T47D (cell line): ENCODE measurements around the gene DZANK1.
"Not testable (repeated sequence)": the region's sequence is repeated elsewhere in the genome, so short reads cannot be mapped to it uniquely, and the experiment has no call there.

Source experiments
- DNase-seq, 2 experiments: peaks; one replicate each; pipeline versions ENCODE4 v3.0.0 to v3.0.0-alpha.2; 2011 to 2012; ENCODE audit warnings: low read depth in 1 of 2, low spot score in 1 of 2
- JUND ChIP-seq: IDR thresholded peaks from 2 replicates; pipeline ENCODE4 v1.6.1; 2012; ENCODE audit warnings: low read depth
- in situ Hi-C: cut with HindIII; loops from 2 replicates; pipeline ENCODE4 v1.10.0; 2016; ENCODE audit warnings: low sequenced_read_pairs, low pct_unique_long_range_greater_than_20kb

Gene DZANK1

DNA sequence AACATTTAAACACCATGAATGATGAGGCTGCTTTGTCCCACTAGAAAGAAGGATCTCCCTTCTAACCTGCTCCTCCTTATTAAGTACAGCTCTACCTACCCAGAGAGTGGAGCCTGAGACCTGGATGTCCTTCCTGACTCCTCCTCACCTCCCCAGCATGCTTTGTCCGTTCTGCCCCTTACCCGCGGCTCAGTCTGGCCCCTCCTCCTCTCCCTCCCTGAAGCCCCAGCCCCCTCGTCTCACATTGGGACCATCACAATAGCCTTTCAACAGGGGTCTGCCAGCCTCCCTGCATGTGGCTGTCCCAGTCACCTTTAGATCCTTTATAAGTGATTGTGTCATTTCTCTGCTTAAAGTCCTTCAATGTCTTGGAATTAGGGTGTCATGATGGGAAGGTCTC, 72.5 kb downstream of the DZANK1 start:
- DNase-seq, result no peak
- in situ Hi-C loops, result no loop called here
- no peak for TF ChIP-seq JUND

DNA sequence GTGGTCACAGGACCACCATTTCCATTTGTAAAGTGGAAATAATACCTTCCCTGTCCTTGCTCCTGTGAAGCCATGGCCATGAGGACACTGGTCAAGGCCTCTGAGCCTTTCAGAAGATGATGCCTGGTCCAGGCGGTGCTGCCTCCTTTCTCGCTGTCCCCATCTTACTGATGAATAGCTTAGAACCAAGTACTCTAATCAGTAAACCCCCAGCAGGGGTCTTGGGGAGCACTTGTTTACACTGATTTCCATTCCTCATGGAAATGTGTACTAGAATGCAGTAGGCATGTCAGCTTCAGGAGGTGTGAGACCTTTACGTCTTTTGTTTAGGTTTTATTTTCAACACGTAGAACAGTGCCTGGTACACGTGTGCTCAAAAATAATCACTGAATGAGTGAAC, 75.1 kb downstream of the DZANK1 start:
- no peak for TF ChIP-seq JUND
- in situ Hi-C loops, result no loop called here
- DNase-seq, result no peak

DNA sequence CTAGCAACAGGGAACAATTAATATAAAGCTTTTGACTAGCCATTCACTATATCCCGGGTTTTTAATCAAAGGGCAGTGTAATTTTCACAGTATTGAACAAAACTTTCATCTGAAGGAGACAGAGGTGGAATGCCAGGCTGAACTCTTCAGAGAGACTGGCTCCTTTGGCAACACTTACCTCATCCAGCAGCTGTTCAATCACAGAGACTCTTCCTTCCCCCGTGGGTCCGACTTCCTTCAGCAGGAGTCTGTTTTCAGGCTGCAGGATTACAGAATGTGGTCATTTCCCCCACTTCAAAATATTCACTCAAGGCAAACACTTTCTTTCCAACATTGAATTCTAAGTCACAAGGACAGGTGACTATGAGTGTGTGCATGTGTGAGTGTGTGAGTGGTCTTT, 76.6 kb downstream of the DZANK1 start:
- in situ Hi-C loops, result no loop called here
- DNase-seq, result no peak
- no peak for TF ChIP-seq JUND

DNA sequence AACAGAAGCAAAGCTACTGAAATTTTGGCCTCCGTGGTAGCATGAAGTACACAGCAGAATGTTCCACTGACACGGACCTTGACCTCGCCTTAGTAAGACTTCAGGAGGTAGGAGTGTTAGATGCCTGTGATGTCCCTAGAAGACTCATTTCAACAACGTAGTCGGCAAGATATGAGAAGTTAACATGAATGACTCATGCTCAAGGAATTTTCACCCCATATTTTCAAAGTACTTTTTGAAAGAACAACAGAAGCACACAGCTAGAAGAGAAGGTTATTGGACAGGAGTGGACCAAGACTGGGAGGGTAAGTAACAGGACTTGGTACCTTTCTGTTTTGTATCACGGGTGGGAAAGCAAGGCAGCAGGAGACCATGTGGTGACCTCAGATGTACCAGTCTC, 78.0 kb downstream of the DZANK1 start:
- in situ Hi-C loops, result no loop called here

DNA sequence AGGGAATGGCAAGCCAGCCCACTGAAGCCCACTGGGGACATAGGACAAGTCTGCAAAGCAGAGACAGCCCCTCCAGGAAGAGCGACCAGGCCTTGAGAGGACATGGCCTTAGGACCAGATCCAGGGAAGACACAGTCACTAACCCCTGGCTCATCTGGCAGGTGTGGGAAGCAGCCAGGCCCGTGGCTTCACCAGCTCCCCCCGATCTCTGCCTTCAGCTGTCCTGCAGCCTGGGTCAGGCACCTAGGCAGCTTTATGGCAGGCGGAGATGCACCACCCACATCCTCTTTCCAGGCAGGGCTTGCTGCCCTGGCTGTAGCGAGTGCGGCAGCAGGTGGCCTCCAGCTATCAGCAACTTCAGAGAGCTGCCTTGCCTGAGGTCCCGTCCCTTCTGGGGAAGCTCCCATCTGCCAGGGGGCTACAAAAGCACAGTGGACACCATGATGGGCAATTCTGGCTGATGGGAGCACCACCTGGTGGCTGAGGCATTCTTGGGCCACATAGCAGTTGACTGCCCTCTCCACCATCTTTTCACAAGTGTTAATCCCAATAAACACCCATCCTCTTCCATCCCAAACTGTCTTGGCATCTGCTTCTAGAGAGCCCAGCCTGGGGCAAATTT, 85.8 kb downstream of the DZANK1 start:
- DNase-seq, result no peak
- in situ Hi-C loops, result no loop called here
- no peak for TF ChIP-seq JUND

More for the DNA sequence above, 78.0 kb downstream of the DZANK1 start:
- DNase-seq, result no peak
- TF ChIP-seq JUND, result no peak

DNA sequence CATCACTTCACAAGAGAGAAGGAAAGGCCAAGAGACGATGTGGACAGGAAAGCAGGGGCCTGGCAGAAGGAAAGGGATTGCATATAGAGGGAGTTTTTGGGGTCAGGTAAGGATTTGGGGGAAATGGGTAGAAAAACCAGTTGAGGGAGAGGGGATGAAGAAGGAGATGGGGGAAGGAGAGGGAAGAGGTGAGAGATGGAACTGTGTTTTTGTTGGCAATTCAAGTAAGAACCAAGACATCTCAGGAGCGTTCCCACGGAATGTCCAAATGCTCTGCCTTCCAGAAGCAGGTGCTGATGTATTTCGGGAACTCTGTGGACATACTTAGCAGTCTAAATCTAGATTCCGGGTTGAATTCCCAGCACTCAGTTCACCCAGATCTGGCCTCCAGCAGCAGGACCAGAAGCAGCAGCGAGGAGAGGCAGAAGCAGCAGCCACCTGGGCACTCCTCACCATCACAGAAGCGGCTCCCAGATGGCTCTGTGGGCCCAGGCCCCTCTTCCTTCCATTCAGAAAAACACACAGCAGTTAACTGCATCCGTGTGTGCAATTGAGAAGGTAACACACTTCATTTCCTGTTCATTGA, 88.8 kb downstream of the DZANK1 start:
- no peak for DNase-seq
- TF ChIP-seq JUND, result no peak
- in situ Hi-C loops, result no loop called here

DNA sequence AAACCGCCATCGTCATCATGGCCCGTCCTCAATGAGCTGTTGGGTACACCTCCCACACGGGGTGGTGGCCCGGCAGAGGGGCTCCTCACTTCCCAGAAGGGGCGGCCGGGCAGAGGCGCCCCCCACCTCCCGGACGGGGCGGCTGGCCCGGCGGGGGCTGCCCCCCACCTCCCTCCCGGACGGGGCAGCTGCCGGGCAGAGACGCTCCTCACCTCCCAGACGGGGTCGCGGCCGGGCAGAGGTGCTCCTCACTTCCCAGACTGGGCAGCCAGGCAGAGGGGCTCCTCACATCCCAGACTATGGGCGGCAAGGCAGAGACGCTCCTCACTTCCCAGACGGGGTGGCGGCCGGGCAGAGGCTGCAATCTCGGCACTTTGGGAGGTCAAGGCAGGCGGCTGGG, 91.3 kb downstream of the DZANK1 start:
- in situ Hi-C loops, DNase-seq: not testable (repeated sequence)

DNA sequence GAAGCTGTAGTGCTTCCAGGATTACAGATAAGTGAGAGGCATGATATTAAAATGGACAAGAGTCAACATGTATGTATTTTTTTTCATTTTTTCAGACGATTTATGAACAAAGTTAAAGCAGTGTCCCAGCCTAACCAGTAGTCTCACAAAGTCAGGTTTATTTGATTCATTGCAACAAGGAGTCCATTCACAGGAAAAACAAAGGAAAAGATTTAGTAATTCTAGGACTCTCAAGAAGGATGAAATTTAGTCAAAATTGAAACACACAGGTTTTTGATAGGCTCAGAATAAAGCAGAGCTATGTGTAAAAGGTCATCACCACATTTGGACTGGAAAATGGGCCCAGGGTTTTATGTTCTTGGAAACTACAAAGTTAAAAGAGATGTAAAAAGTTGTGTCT, 94.5 kb downstream of the DZANK1 start:
- DNase-seq, result no peak
- in situ Hi-C loops, result no loop called here
- no peak for TF ChIP-seq JUND

DNA sequence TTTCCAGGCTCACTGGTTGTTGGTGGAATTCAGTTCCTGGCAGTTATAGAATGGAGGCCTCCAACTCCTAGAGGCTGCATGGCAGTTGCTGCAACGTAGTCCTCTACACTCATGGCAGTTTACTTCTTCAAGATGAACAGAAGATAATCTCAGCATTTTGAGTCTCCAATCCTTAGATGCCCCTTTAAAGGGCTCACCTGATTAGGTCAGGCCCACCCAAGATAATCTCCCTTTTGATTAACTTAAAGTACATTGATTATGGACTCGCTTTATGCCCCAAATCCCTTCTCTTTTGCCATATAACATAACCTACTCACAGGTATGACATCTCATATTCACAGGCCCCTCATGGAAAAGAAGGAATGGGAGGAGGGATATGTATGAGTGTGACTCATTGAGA, 102.1 kb downstream of the DZANK1 start:
- in situ Hi-C loops, result no loop called here
- no peak for TF ChIP-seq JUND
- no peak for DNase-seq

DNA sequence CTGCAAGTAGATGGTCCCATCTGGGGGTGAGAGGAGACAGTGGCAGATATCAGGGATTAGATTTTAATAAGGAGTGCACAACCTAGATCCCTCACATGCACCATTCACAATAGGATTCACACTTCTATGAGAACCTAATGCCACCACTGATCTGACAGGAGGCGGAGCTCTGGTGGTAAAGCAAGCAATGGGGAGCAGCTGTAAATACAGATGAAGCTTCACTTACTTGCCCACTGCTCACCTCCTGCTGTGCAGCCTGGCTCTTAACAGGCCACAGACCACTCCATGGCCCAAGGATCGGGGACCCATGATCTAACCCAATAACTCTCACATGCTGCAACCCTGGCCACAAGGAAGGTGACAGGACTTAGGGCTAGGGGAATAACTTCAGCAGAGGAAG, 103.1 kb downstream of the DZANK1 start:
- in situ Hi-C loops, result no loop called here
- TF ChIP-seq JUND, result no peak
- no peak for DNase-seq

DNA sequence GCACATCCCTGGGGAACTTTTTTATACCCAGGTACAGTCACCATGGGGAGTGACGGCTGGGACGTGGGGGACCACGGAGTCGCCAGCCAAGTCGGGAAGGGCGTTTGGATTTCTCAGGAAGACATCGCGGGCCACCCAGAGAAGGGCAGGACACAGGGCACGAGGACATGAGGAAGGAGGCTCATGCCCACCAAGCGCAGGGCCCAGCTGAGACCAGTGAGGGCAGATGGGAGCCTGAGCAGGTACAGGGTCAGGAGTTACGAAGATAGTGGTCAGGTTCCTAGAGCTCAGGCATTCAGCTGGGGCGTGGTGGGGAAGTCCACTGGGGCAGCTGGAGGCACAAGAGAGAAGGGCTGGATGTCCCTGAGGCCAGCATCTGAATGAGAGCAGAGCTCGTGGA, 103.9 kb downstream of the DZANK1 start:
- in situ Hi-C loops, result no loop called here
- no peak for TF ChIP-seq JUND
- DNase-seq, result no peak

DNA sequence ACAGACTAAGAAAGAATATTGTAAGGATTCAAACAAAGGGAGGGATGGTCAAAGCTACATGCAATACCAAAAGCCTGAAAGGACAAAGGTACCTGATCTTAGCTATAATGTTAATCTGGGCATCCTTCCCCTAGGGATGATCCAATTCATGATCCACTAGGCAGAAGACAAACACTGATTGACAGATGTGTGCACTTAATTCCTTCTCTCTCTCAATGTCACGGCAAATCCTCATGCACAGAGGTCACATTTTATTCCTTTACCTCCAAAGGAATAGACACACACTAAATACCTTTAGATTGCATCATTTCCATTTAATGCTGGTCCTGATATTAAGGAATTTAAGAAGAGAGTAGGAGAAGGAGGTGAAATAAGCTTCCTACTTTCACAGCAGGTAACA, 105.2 kb downstream of the DZANK1 start:
- DNase-seq, result no peak
- in situ Hi-C loops, result no loop called here
- no peak for TF ChIP-seq JUND

DNA sequence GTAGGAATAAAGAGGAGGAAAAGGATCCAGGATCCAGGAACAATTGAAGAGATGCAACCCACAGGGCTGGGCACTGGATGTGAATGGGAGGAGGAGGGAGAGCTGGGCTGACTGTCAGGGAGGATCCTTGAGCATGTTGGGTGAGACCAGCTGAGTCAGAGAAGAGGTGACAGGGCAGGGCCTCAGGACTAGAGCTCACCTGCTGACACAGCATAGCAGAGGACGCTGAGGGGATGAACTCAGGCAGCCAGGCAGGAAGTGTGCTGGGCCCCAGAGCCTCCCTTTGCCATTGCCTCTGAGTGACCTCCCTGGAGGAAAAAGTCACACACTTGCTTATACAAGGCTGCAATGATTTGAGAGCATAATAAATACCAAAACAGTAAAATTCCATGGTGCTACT, 106.2 kb downstream of the DZANK1 start:
- DNase-seq, result no peak
- no peak for TF ChIP-seq JUND
- in situ Hi-C loops, result no loop called here

DNA sequence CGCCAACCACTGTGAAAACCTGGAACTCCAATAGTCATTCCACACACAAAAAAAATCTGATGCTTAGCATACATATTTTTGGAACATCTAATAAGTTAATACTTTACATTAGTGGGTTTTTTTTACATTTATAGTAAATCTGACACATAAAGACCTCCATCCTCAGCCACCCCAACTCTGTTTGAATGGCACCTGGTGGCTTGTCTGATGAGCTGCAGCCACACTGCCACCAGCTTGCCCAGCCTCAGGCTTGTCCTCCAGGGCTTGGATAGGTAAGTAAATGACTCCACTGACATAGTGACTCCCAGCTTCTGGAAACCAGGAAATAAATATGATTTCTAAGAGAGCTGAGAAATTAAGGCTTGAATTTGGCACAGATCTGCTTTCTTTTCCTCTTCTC, 107.0 kb downstream of the DZANK1 start:
- no peak for DNase-seq
- in situ Hi-C loops, result no loop called here
- no peak for TF ChIP-seq JUND

DNA sequence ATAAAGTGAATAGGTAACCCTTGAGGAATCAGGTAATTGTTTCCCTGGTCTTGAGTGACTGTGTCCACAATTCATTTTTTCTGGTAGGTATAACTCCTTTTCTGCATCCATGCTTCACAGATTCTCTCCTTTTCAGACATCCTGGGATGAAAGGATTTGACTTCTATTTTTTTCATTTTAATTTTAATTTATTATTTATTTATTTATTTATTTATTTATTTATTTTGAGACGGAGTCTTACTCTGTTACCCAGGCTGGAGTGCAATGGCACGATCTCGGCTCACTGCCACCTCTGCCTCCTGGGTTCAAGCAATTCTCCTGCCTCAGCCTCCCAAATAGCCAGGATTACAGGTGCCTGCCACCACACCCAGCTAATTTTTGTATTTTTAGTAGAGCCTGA, 117.1 kb downstream of the DZANK1 start:
- DNase-seq, in situ Hi-C loops: not testable (repeated sequence)
